Pancreas (tissue), 10 donors: Measurements from ENCODE around the gene SEMA3D. TPM values are rescaled to one million over a fixed set of nuclear protein-coding genes. Genes with fewer than 3 reads are reported as not detected.

Experiments
- ATAC-seq, 4 donors: fragments of 200-7000 bp; cut with Tn5 transposase; one replicate each; pipeline versions ENCODE4 v1.8.0 to v1.9.1; 2020; ENCODE audit warnings: mild to moderate bottlenecking in 4 of 4, moderate library complexity in 4 of 4
- DNase-seq, 6 donors: peaks; one replicate each; pipeline ENCODE4 v3.0.0-alpha.2; 2020
- FAIRE-seq: peaks from 2 replicates; lab custom pipeline; 2012; peaks lifted over from hg19 to GRCh38; lab: Jason Lieb, UNC
- H3K27ac ChIP-seq, 4 donors: fragments of 200-600 bp; sonication (generic); 1 replicate in 3 of 4; 2 replicates in 1 of 4; pipeline versions ENCODE4 v1.5.0 to v1.8.0; 2020
- H3K27me3 ChIP-seq, 4 donors: fragments of 200-600 bp; one replicate each; pipeline ENCODE4 v1.8.0; 2021
- H3K36me3 ChIP-seq, 3 donors: fragments of 200-600 bp; sonication (generic) in 1 of 3; one replicate each; pipeline versions ENCODE4 v1.5.0 to v1.8.0; 2020 to 2021
- H3K4me1 ChIP-seq, 3 donors: fragments of 200-600 bp; one replicate each; pipeline ENCODE4 v1.8.0; 2021
- H3K4me3 ChIP-seq, 4 donors: fragments of 200-600 bp; sonication (generic) in 2 of 4; one replicate each; pipeline versions ENCODE4 v1.5.0 to v1.8.0; 2020 to 2021
- H3K9me3 ChIP-seq, 4 donors: fragments of 200-600 bp; one replicate each; pipeline ENCODE4 v1.8.0; 2021
- WGBS, 2 donors: extraction: QIAGEN DNeasy Blood & Tissue Kit; methylation state at CpG; one replicate each; pipeline ENCODE4 v1.1.7; 2013; 5-methylcytosine and 5-hydroxymethylcytosine counted together
- intact Hi-C, 3 donors: fragments of 100-400 bp; cut with DNase I; formaldehyde crosslinking; loops; one replicate each; pipeline versions ENCODE4 v1.11.1 to v1.14.2; 2022
- polyA plus RNA-seq, 2 donors: library from polyadenylated mRNA; stranded (reverse); fragments of 200-250 nt; gene quantifications; one replicate each; pipeline ENCODE4 v1.2.3, GENCODE V29; 2013
- total RNA-seq, 6 donors: library from RNA; stranded (reverse); fragmentation: NEBNext Ultra II Directional in 4 of 6; extraction: Animal tissue kit (Norgen Biotek cat#: 25700) in 4 of 6; gene quantifications; one replicate each; pipeline versions ENCODE4 v1.2.1 to v1.2.4, GENCODE V29; 2021 to 2023
- TF ChIP-seq, protein P1 (sequence below), 4 donors: fragments of 200-600 bp; sonication (generic) in 3 of 4; IDR thresholded peaks; one replicate each; pipeline versions ENCODE4 v1.5.0 to v1.8.0; 2021; ENCODE audit warnings: antibody characterized with exemption in 4 of 4
- donor health status: healthy with polysubstance abuse.
- donor health status: DM: no; HTN: no; CAD: no; lungs with moderate emphysema.
- donor health status: DM: no; HTN: no; CAD: no.
- donor health status: control.
- donor health status: control.
- donor health status: Bipolar disorder and iron deficiency.
- donor health status: DM: yes; HTN: yes; CAD: no.
- donor health status: DM: no; HTN: no; CAD: no.
- donor health status: DM: no; HTN: no; CAD: no.
- donor health status: DM: yes; HTN: yes; CAD: no.

Gene SEMA3D
- under 1 TPM; 0.14 to 0.28 (median 0.21) TPM for total RNA-seq
- polyA plus RNA-seq: under 1 TPM; 0.19 TPM

- peak; percentile 92 to 97 (median 97) for ATAC-seq
- 1% methylated on average over 45 of the region's 45 CpGs for WGBS, 2 donors
- Histone ChIP-seq H3K36me3 (no peaks in the 10 kb centered on the region), H3K27me3 (peaks cover 0 to 15% (median 2%) of the 10 kb centered on the region in 4 donors), H3K27ac (no peak within 1 kb of the TSS), H3K4me3 (peak within 1 kb of the TSS; percentile 11 to 47 (median 22)), H3K4me1 (no peaks in the 10 kb centered on the region), H3K9me3 (no peaks in the 10 kb centered on the region)
- intact Hi-C loops: no loop called here
- TF ChIP-seq, protein P1, sequence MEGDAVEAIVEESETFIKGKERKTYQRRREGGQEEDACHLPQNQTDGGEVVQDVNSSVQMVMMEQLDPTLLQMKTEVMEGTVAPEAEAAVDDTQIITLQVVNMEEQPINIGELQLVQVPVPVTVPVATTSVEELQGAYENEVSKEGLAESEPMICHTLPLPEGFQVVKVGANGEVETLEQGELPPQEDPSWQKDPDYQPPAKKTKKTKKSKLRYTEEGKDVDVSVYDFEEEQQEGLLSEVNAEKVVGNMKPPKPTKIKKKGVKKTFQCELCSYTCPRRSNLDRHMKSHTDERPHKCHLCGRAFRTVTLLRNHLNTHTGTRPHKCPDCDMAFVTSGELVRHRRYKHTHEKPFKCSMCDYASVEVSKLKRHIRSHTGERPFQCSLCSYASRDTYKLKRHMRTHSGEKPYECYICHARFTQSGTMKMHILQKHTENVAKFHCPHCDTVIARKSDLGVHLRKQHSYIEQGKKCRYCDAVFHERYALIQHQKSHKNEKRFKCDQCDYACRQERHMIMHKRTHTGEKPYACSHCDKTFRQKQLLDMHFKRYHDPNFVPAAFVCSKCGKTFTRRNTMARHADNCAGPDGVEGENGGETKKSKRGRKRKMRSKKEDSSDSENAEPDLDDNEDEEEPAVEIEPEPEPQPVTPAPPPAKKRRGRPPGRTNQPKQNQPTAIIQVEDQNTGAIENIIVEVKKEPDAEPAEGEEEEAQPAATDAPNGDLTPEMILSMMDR (IDR thresholded peaks at IDR 0.05): peak; percentile 65 to 70 (median 66)
- peak; percentile 47 to 87 (median 69) for DNase-seq
- no peak for FAIRE-seq
Measured at GRCh38 chr7:85186521-85187241, at the start of gene SEMA3D. Gene SEMA3D, minus strand, starts transcription at chr7:85187056. Its CDS starts 65,165 bp downstream, at chr7:85121891.

GRCh38 chr7:85234730-85235129 lies 47.9 kb upstream of the SEMA3D start:
- intact Hi-C loops: no loop called here
- H3K4me3 ChIP-seq: no peak overlapping the region
- FAIRE-seq (no peak), DNase-seq (no peak), ATAC-seq (no peak)
- no peaks in the 10 kb centered on the region for H3K9me3 ChIP-seq
- H3K27me3 ChIP-seq: no peaks in the 10 kb centered on the region
- H3K27ac ChIP-seq: no peak overlapping the region
- H3K36me3 ChIP-seq: no peaks in the 10 kb centered on the region
- TF ChIP-seq, protein P1 (IDR thresholded peaks at IDR 0.05): no peak
- WGBS, 2 donors: 52 to 60% methylated on average over 3 of the region's 3 CpGs
- H3K4me1 ChIP-seq: no peaks in the 10 kb centered on the region

- intact Hi-C loops: no loop called here
- Histone ChIP-seq H3K4me1 (no peaks in the 10 kb centered on the region), H3K36me3 (no peaks in the 10 kb centered on the region), H3K27ac (no peak overlapping the region), H3K4me3 (no peak overlapping the region), H3K27me3 (no peaks in the 10 kb centered on the region), H3K9me3 (no peaks in the 10 kb centered on the region)
- DNase-seq (no peak), FAIRE-seq (no peak), ATAC-seq (no peak)
- TF ChIP-seq, protein P1 (IDR thresholded peaks at IDR 0.05): no peak
- 45 to 61% methylated on average over 2 of the region's 2 CpGs for WGBS, 2 donors
Measured at GRCh38 chr7:85232068-85232467, 45.2 kb upstream of the SEMA3D start.

DNA sequence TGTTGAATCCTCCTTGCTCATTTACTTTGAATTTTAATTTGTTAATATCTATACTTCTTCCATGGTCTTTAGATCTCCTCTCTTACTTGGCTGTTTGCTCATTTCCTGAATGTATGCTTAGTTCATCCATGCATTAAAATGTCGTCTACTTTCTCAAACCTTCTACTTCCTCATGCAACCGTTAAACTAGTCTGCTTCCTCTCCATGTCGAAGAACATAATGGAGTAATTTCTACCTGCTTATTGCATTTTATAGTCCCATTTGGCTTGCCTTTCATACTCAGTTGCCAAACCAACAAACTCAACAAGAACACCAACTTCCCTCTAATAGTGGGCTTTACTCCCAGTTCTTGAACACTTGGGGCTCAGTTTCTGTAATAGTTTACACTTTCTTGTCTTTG lies 43.8 kb upstream of the SEMA3D start:
- intact Hi-C loops: no loop called here
- H3K27me3 ChIP-seq: no peaks in the 10 kb centered on the region
- WGBS, 2 donors: 76% methylated on average over 3 of the region's 3 CpGs
- ATAC-seq: no peak
- no peak for FAIRE-seq
- no peak overlapping the region for H3K4me3 ChIP-seq
- H3K27ac ChIP-seq: no peak overlapping the region
- H3K36me3 ChIP-seq: no peaks in the 10 kb centered on the region
- H3K9me3 ChIP-seq: no peaks in the 10 kb centered on the region
- TF ChIP-seq, protein P1 (IDR thresholded peaks at IDR 0.05): no peak
- no peaks in the 10 kb centered on the region for H3K4me1 ChIP-seq
- DNase-seq: no peak

DNA sequence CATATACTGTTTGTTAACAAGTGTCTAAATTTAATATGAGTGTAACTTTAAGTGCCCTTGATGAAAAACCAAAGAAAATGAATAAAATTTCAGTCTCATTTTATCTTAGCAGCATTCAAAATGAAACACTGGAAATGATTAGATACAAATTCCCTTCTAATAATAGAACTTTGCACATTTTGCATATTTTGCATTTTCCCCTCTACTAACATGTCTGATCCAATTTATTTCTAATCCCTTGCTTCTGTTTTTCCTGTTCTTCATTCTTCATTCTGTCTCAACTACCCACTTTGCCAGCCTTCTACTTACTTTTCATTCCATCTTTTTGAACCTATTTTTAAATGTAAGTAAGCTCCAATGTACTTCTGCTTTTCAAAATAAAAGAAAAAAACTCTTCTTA lies 42.7 kb upstream of the SEMA3D start:
- FAIRE-seq (no peak), DNase-seq (no peak)
- no peaks in the 10 kb centered on the region for H3K36me3 ChIP-seq

More for the DNA sequence above, 42.7 kb upstream of the SEMA3D start:
- Histone ChIP-seq H3K27ac (no peak overlapping the region), H3K4me3 (no peak overlapping the region), H3K4me1 (no peaks in the 10 kb centered on the region), H3K9me3 (no peaks in the 10 kb centered on the region), H3K27me3 (no peaks in the 10 kb centered on the region)
- intact Hi-C loops: no loop called here
- ATAC-seq: no peak
- TF ChIP-seq, protein P1 (IDR thresholded peaks at IDR 0.05): no peak
